Vagina (tissue), 2 donors: Measurements from ENCODE around the gene SMC3.

Experiments
- POLR2A ChIP-seq, 2 donors: fragments of 450-650 bp; IDR thresholded peaks; one replicate each; pipeline ENCODE4 v1.6.1; 2017; ENCODE audit warnings: antibody characterized with exemption in 2 of 2, mild to moderate bottlenecking in 2 of 2, moderate library complexity in 2 of 2
- POLR2AphosphoS5 ChIP-seq, 2 donors: sonication (generic); formaldehyde crosslinking; IDR thresholded peaks; one replicate each; pipeline ENCODE4 v1.9.0; 2017; ENCODE audit warnings: antibody characterized with exemption in 2 of 2, mild to moderate bottlenecking in 2 of 2, low read depth in 1 of 2; ENCODE audit not compliant: insufficient read depth in 1 of 2
- TF ChIP-seq, protein P1 (sequence below), 3 experiments: fragments of 450-650 bp in 2 of 3; fragments of 200-600 bp in 1 of 3; sonication (generic) in 1 of 3; IDR thresholded peaks; one replicate each; pipeline ENCODE4 v1.5.1; 2017 to 2019; ENCODE audit warnings: antibody characterized with exemption in 3 of 3, mild to moderate bottlenecking in 2 of 3, moderate library complexity in 2 of 3

DNA sequence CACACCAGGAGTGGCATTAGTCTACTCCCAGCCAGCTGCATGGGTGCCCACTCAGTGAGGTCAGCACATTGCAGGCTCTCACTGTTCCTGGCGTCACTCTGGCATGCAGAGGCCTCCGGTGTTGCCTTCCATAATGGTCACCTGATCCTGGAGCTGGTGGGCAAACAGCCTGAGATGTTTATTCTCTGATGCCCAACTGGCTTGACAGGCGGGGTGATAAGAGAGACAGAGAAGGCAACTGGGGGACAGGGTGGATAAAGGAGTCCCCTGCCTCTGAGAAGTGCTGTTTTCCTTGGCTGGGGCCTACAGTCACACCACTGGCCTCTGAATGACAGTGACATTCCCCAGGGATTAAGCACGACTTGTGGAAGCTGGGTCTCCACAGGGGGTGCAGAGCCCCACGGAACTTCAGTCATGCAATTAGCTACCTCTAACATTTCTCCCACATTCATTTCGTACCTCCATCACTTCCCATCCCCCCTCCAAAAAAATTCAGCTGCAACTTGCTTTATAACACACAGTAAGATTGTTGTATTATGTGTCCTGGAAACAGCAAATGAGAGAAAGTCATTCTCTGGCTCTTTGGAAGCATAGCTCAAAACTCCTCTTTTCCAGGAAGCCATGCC is 69.5 kb downstream of the SMC3 start:
- TF ChIP-seq, protein P1, sequence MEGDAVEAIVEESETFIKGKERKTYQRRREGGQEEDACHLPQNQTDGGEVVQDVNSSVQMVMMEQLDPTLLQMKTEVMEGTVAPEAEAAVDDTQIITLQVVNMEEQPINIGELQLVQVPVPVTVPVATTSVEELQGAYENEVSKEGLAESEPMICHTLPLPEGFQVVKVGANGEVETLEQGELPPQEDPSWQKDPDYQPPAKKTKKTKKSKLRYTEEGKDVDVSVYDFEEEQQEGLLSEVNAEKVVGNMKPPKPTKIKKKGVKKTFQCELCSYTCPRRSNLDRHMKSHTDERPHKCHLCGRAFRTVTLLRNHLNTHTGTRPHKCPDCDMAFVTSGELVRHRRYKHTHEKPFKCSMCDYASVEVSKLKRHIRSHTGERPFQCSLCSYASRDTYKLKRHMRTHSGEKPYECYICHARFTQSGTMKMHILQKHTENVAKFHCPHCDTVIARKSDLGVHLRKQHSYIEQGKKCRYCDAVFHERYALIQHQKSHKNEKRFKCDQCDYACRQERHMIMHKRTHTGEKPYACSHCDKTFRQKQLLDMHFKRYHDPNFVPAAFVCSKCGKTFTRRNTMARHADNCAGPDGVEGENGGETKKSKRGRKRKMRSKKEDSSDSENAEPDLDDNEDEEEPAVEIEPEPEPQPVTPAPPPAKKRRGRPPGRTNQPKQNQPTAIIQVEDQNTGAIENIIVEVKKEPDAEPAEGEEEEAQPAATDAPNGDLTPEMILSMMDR (IDR thresholded peaks at IDR 0.05): no peak
- TF ChIP-seq POLR2A (IDR thresholded peaks at IDR 0.05): no peak
- no peak for TF ChIP-seq POLR2AphosphoS5 (IDR thresholded peaks at IDR 0.05; ENCODE audit: insufficient read depth in 1 of 2, low read depth in 1 of 2)
